Smooth muscle cell (in vitro differentiated cells): ENCODE data around the gene CALHM6. TPM values are rescaled to one million over a fixed set of nuclear protein-coding genes. Genes with fewer than 3 reads are reported as not detected.

Source experiments
- DNase-seq: peaks from one replicate; lab custom pipeline; 2025; ENCODE audit not compliant: unreplicated experiment; lab: John Stamatoyannopoulos, UW
- H2AFZ ChIP-seq: fragments of 200-600 bp; sonication (generic); 2 replicates; pipeline ENCODE4 v1.6.0; 2016; ENCODE audit warnings: antibody characterized with exemption, low read depth, mild to moderate bottlenecking
- H3F3A ChIP-seq: fragments of 200-600 bp; sonication (generic); 2 replicates; pipeline ENCODE4 v1.6.0; 2017; ENCODE audit warnings: antibody characterized with exemption, low read depth
- H3K27ac ChIP-seq: fragments of 200-600 bp; sonication (generic); 2 replicates; pipeline ENCODE4 v1.5.1; 2016; ENCODE audit warnings: low read depth, mild to moderate bottlenecking
- H3K27me3 ChIP-seq: fragments of 200-600 bp; sonication (generic); 2 replicates; pipeline ENCODE4 v1.6.1; 2016; ENCODE audit warnings: low read depth, mild to moderate bottlenecking
- H3K36me3 ChIP-seq: fragments of 200-600 bp; sonication (generic); 2 replicates; pipeline ENCODE4 v1.5.1; 2016; ENCODE audit warnings: low read depth
- H3K4me1 ChIP-seq: fragments of 200-600 bp; sonication (generic); 2 replicates; pipeline ENCODE4 v1.5.1; 2016; ENCODE audit warnings: low read depth
- H3K4me2 ChIP-seq: fragments of 200-600 bp; sonication (generic); 2 replicates; pipeline ENCODE4 v1.6.0; 2016; ENCODE audit warnings: mild to moderate bottlenecking
- H3K4me3 ChIP-seq: fragments of 200-600 bp; sonication (generic); 2 replicates; pipeline ENCODE4 v1.5.1; 2016; ENCODE audit warnings: mild to moderate bottlenecking
- H3K79me2 ChIP-seq: fragments of 200-600 bp; sonication (generic); 2 replicates; pipeline ENCODE4 v1.6.0; 2016; ENCODE audit warnings: low read depth, mild to moderate bottlenecking
- H3K9ac ChIP-seq: fragments of 200-600 bp; sonication (generic); 2 replicates; pipeline ENCODE4 v1.6.0; 2016; ENCODE audit warnings: low read depth
- H3K9me3 ChIP-seq: fragments of 200-600 bp; sonication (generic); replicated peaks from 2 replicates; pipeline ENCODE4 v1.5.1; 2016; ENCODE audit warnings: low read depth
- H4K20me1 ChIP-seq: fragments of 200-600 bp; sonication (generic); 2 replicates; pipeline ENCODE4 v1.6.0; 2016; ENCODE audit warnings: low read depth
- WGBS: methylation state at CpG from one replicate; pipeline ENCODE4 v1.1.7; 2016; ENCODE audit warnings: low lambda C conversion rate; 5-methylcytosine and 5-hydroxymethylcytosine counted together
- polyA plus RNA-seq: library from polyadenylated mRNA; unstranded; fragments of >200 nt; fragmentation: Nextera tagmentation; extraction: Ambion mirVana; gene quantifications from 2 replicates; pipeline ENCODE4 v1.2.1, GENCODE V29; 2016
- total RNA-seq: library from RNA; depleted of rRNA; stranded (reverse); fragments of >200 nt; gene quantifications from 2 replicates; pipeline ENCODE4 v1.2.3, GENCODE V29; 2014
- TF ChIP-seq, protein P1 (sequence below): fragments of 200-600 bp; sonication (generic); IDR thresholded peaks from 2 replicates; pipeline ENCODE4 v1.5.1; 2017; ENCODE audit warnings: borderline replicate concordance, mild to moderate bottlenecking, antibody characterized with exemption; ENCODE audit not compliant: insufficient read depth, poor library complexity, severe bottlenecking

The CALHM6 gene
- total and polyA plus RNA-seq, 2 experiments from 2014 or later = 4.6 to 5.1 TPM

DNA sequence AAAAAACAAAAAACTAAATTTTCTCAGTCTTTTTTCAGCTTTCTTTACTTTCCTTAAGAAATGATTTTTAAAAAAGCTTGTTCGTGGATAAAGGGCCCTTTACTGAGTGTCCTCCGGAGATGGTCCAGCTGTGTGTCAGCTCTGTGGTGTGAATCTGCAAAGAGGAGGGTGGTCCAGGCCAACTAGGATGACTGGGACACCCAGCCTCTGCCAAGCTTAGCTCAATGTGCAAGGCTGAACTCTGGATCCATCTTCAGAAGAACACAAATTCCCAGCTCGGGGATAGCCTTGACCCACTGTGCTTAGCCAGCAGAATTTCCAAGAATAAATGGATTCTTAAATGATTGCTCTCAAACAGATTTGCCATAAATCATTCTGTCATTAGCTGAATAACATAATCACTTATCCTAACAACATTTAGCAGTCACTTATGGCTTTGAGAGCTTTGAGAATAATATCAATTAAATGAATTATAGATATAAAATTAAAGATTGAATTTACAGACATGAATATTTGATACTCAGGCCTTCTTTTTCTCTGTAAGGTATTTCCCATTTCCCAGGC, 36.0 kb downstream of the CALHM6 start:
- Histone ChIP-seq H3K79me2 (no peaks in the 10 kb centered on the region), H3K36me3 (no peaks in the 10 kb centered on the region), H4K20me1 (no peaks in the 10 kb centered on the region), H3K9ac (no peak overlapping the region), H3K4me2 (no peak overlapping the region), H3F3A (no peaks in the 10 kb centered on the region), H3K27me3 (no peaks in the 10 kb centered on the region), H3K4me3 (no peak overlapping the region), H2AFZ (no peak overlapping the region), H3K27ac (no peak overlapping the region), H3K4me1 (peaks cover 5% of the 10 kb centered on the region), H3K9me3 (no peaks in the 10 kb centered on the region)
- TF ChIP-seq, protein P1, sequence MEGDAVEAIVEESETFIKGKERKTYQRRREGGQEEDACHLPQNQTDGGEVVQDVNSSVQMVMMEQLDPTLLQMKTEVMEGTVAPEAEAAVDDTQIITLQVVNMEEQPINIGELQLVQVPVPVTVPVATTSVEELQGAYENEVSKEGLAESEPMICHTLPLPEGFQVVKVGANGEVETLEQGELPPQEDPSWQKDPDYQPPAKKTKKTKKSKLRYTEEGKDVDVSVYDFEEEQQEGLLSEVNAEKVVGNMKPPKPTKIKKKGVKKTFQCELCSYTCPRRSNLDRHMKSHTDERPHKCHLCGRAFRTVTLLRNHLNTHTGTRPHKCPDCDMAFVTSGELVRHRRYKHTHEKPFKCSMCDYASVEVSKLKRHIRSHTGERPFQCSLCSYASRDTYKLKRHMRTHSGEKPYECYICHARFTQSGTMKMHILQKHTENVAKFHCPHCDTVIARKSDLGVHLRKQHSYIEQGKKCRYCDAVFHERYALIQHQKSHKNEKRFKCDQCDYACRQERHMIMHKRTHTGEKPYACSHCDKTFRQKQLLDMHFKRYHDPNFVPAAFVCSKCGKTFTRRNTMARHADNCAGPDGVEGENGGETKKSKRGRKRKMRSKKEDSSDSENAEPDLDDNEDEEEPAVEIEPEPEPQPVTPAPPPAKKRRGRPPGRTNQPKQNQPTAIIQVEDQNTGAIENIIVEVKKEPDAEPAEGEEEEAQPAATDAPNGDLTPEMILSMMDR = no peak
- DNase-seq = no peak
- WGBS = 81% methylated on average over 3 of the region's 3 CpGs

DNA sequence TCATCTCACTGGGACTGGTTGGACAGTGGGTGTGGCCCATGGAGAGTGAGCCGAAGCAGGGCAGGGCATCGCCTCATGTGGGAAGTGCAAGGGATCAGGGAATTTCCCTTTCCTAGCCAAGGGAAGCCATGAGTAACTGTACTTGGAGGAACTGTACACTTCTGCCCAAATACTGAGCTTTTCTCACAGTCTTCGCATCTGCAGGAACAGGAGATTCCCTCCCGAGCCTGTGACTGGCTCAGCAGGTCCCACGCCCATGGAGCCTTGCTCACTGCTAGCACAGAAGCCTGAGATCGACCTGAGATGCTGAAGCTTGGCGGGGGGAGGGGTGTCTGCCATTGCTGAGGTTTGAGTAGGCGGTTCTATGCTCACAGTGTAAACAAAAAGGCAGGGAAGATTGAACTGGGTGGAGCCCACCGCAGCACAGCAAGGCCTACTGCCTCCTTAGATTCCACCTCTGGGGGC, 39.8 kb downstream of the CALHM6 start:
- Histone ChIP-seq H3K4me1 (no peaks in the 10 kb centered on the region), H3F3A (no peaks in the 10 kb centered on the region), H3K9ac (no peak overlapping the region), H3K9me3 (no peaks in the 10 kb centered on the region), H3K27me3 (no peaks in the 10 kb centered on the region), H3K36me3 (no peaks in the 10 kb centered on the region), H3K79me2 (no peaks in the 10 kb centered on the region), H3K4me3 (no peak overlapping the region), H3K27ac (no peak overlapping the region), H3K4me2 (no peak overlapping the region), H4K20me1 (no peaks in the 10 kb centered on the region), H2AFZ (peak overlapping the region; percentile 3)
- DNase-seq = no peak
- TF ChIP-seq, protein P1 = no peak
- WGBS = 74% methylated on average over 9 of the region's 9 CpGs

DNA sequence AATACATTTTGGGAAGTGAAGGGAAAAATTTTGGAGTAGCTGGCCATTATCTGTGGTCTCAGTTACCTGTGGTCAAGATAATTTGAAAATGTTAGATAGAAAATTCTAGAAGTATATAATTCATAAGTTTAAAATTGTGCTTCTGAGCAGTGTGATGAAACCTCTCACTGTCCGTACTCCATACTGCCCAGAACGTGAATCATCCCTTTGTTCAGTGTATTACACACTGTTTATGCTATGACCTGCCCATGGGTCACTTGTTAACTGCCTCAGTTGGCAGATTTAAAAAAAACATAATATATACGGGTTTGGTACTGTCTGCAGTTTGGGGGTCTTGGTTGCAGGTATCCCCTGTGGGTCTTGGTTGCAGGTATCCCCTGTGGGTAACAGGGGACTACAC, 46.1 kb downstream of the CALHM6 start:
- no peak for DNase-seq
- Histone ChIP-seq H3F3A (no peaks in the 10 kb centered on the region), H3K79me2 (no peaks in the 10 kb centered on the region), H3K27me3 (no peaks in the 10 kb centered on the region), H3K4me2 (no peak overlapping the region), H4K20me1 (no peaks in the 10 kb centered on the region), H3K36me3 (no peaks in the 10 kb centered on the region), H3K9me3 (no peaks in the 10 kb centered on the region), H3K4me3 (no peak overlapping the region), H3K9ac (no peak overlapping the region), H3K27ac (no peak overlapping the region), H3K4me1 (peaks cover 4% of the 10 kb centered on the region), H2AFZ (no peak overlapping the region)
- 82% methylated on average over 3 of the region's 3 CpGs for WGBS
- TF ChIP-seq, protein P1 = no peak

DNA sequence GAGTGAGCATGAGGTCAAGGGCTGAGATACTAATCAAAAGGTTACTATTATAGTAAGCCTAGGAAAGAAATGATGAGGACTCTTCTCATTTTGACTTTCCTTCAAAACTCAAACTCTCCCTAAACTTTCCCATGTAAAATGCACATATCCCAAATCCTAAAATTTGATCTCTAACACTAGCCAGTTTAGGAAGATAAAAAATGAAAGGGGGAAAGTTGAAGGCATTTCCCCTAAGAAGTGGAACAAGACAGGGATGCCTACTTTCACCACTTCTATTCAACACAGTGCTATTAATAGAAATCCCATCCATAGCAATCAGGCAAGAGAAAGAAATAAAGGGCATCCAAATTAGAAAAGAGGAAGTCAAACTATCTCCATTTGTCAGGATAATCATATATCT, 47.4 kb downstream of the CALHM6 start:
- Histone ChIP-seq H3K27me3 (no peaks in the 10 kb centered on the region), H3K9me3 (no peaks in the 10 kb centered on the region), H3K4me3 (no peak overlapping the region), H3K9ac (no peak overlapping the region), H3K4me2 (no peak overlapping the region), H3F3A (no peaks in the 10 kb centered on the region), H2AFZ (no peak overlapping the region), H3K36me3 (no peaks in the 10 kb centered on the region), H3K4me1 (peaks cover 15% of the 10 kb centered on the region), H3K27ac (no peak overlapping the region), H4K20me1 (no peaks in the 10 kb centered on the region), H3K79me2 (peaks cover 6% of the 10 kb centered on the region)
- TF ChIP-seq, protein P1 = no peak
- no peak for DNase-seq
